ENCODE measurements around the gene CHST8.

Gene CHST8

GRCh38 chr19:33811246-33811645 lies 189.5 kb downstream of the CHST8 start:
- Histone ChIP-seq H3K27ac (ENCODE audit: low read length) (no peak overlapping the region), H3K4me1 (ENCODE audit: insufficient read depth, low read length) (no peaks in the 10 kb centered on the region), H3K4me3 (ENCODE audit: low read depth in 1 of 2, low read length in 2 of 2) (no peak overlapping the region), H3K9me3 (ENCODE audit: insufficient read depth, low read length, severe bottlenecking) (no peaks in the 10 kb centered on the region), H2AFZ (ENCODE audit: low read depth, low read length) (no peak overlapping the region), H3K4me2 (ENCODE audit: insufficient read depth, low read length) (no peak overlapping the region), H3K27me3 (ENCODE audit: insufficient read depth, low read length, poor library complexity) (no peaks in the 10 kb centered on the region), H3K36me3 (ENCODE audit: insufficient read depth, low read length) (no peaks in the 10 kb centered on the region), H4K20me1 (ENCODE audit: insufficient read depth, low read length) (peaks cover 4% of the 10 kb centered on the region; the same call in 1 of the 2 replicates), H3K9ac (ENCODE audit: low read depth, low read length) (no peak overlapping the region), H3K79me2 (ENCODE audit: insufficient read depth, low read length) (no peaks in the 10 kb centered on the region)
- TF ChIP-seq EZH2 (IDR thresholded peaks at IDR 0.05; ENCODE audit: borderline replicate concordance, low read depth, low read length, severe bottlenecking) (no peak), CTCF (IDR thresholded peaks at IDR 0.05; ENCODE audit: borderline replicate concordance, extremely low read depth, low read length, poor library complexity, severe bottlenecking) (no peak)
- no peak for DNase-seq
- ATAC-seq (ENCODE audit: insufficient read depth, low read depth): no peak

GRCh38 chr19:33811736-33812387 lies 190.1 kb downstream of the CHST8 start:
- no peak for DNase-seq
- no peak overlapping the region for H3K4me2 ChIP-seq (ENCODE audit: insufficient read depth, low read length)
- H3K79me2 ChIP-seq (ENCODE audit: insufficient read depth, low read length): no peaks in the 10 kb centered on the region
- TF ChIP-seq CTCF (IDR thresholded peaks at IDR 0.05; ENCODE audit: borderline replicate concordance, extremely low read depth, low read length, poor library complexity, severe bottlenecking): no peak
- no peak overlapping the region for H3K4me3 ChIP-seq (ENCODE audit: low read depth in 1 of 2, low read length in 2 of 2)
- no peaks in the 10 kb centered on the region for H3K27me3 ChIP-seq (ENCODE audit: insufficient read depth, low read length, poor library complexity)
- H3K4me1 ChIP-seq (ENCODE audit: insufficient read depth, low read length): no peaks in the 10 kb centered on the region
- no peaks in the 10 kb centered on the region for H4K20me1 ChIP-seq (ENCODE audit: insufficient read depth, low read length)
- no peak for ATAC-seq (ENCODE audit: insufficient read depth, low read depth)
- H3K36me3 ChIP-seq (ENCODE audit: insufficient read depth, low read length): no peaks in the 10 kb centered on the region
- H3K27ac ChIP-seq (ENCODE audit: low read length): no peak overlapping the region
- H3K9ac ChIP-seq (ENCODE audit: low read depth, low read length): no peak overlapping the region
- no peak overlapping the region for H2AFZ ChIP-seq (ENCODE audit: low read depth, low read length)
- no peaks in the 10 kb centered on the region for H3K9me3 ChIP-seq (ENCODE audit: insufficient read depth, low read length, severe bottlenecking)

GRCh38 chr19:33812388-33813330 lies 190.9 kb downstream of the CHST8 start:
- no peak overlapping the region for H2AFZ ChIP-seq (ENCODE audit: low read depth, low read length)
- no peaks in the 10 kb centered on the region for H4K20me1 ChIP-seq (ENCODE audit: insufficient read depth, low read length)
- no peak overlapping the region for H3K9ac ChIP-seq (ENCODE audit: low read depth, low read length)
- no peak overlapping the region for H3K27ac ChIP-seq (ENCODE audit: low read length)
- TF ChIP-seq CTCF (IDR thresholded peaks at IDR 0.05; ENCODE audit: borderline replicate concordance, extremely low read depth, low read length, poor library complexity, severe bottlenecking) (no peak), EZH2 (IDR thresholded peaks at IDR 0.05; ENCODE audit: borderline replicate concordance, low read depth, low read length, severe bottlenecking) (no peak)
- no peak for ATAC-seq (ENCODE audit: insufficient read depth, low read depth)
- no peaks in the 10 kb centered on the region for H3K36me3 ChIP-seq (ENCODE audit: insufficient read depth, low read length)
- no peak overlapping the region for H3K4me3 ChIP-seq (ENCODE audit: low read depth in 1 of 2, low read length in 2 of 2)
- no peak for DNase-seq
- no peak overlapping the region for H3K4me2 ChIP-seq (ENCODE audit: insufficient read depth, low read length)
- no peaks in the 10 kb centered on the region for H3K79me2 ChIP-seq (ENCODE audit: insufficient read depth, low read length)
- H3K4me1 ChIP-seq (ENCODE audit: insufficient read depth, low read length): no peaks in the 10 kb centered on the region
- no peaks in the 10 kb centered on the region for H3K27me3 ChIP-seq (ENCODE audit: insufficient read depth, low read length, poor library complexity)
- H3K9me3 ChIP-seq (ENCODE audit: insufficient read depth, low read length, severe bottlenecking): no peaks in the 10 kb centered on the region
